ENCODE measurements around the gene SIGLEC1. TPM values are rescaled to one million over a fixed set of nuclear protein-coding genes. Genes with fewer than 3 reads are reported as not detected.

SIGLEC1 gene
- total and polyA plus RNA-seq, 2 donors (not counting 3 experiments of a cell fraction or from before 2014, with no cell fraction given) = not detected

GRCh38 chr20:3670945-3671344 is 41.5 kb downstream of the SIGLEC1 start:
- ChIA-PET CTCF (interaction anchor here (1.2 to 2.4 kb wide), 3 partner anchors 26 to 107 kb away, joined by 3 to 13 read pairs (median 5); no protein-coding TSS in a partner anchor), POLR2A (no interaction called here)
- no peak overlapping the region for H3K9ac ChIP-seq (replicated peaks; ENCODE audit: extremely low read depth, insufficient read depth, low read length)
- H3K9me1 ChIP-seq (replicated peaks; ENCODE audit: control insufficient read depth, extremely low read depth, insufficient read depth, low read length) = no peaks in the 10 kb centered on the region
- dilution Hi-C loops (cut with MboI; ENCODE audit: extremely low pct_ligation_motif_present, low sequenced_read_pairs) (no loop called here), intact Hi-C loops (cut with micrococcal nuclease) (no loop called here)
- no peak for DNase-seq (ENCODE audit: low read depth, low spot score)
- no TSS peak for BruUV-seq (replicated peaks)
- peaks cover 29 to 36% of the 10 kb centered on the region in 2 experiments for H3K27me3 ChIP-seq (ENCODE audit: control insufficient read depth in 2 of 2, insufficient read depth in 2 of 2, low read length in 2 of 2)
- H3K4me3 ChIP-seq (replicated peaks in 1 of 3; ENCODE audit: insufficient read depth in 1 of 3, low read depth in 1 of 3, low read length in 3 of 3) = no peak overlapping the region
- H3K79me2 ChIP-seq (ENCODE audit: control insufficient read depth, insufficient read depth, low read length) = no peaks in the 10 kb centered on the region
- H3K4me1 ChIP-seq (ENCODE audit: control insufficient read depth, extremely low read depth, insufficient read depth, low read length) = no peaks in the 10 kb centered on the region
- H2AFZ ChIP-seq (ENCODE audit: low read depth, low read length) = no peak overlapping the region
- no peaks in the 10 kb centered on the region for H4K20me1 ChIP-seq (replicated peaks; ENCODE audit: control insufficient read depth, extremely low read depth, insufficient read depth, low read length)
- H3K4me2 ChIP-seq (ENCODE audit: insufficient read depth, low read length) = no peak overlapping the region
- no peak for TF ChIP-seq POLR2A (IDR thresholded peaks at IDR 0.05; ENCODE audit: low read depth, low read length)
- TF ChIP-seq POLR2AphosphoS5 (IDR thresholded peaks at IDR 0.05; ENCODE audit: insufficient read depth, low read depth, low read length) = no peak
- TF ChIP-seq GATA2 (IDR thresholded peaks at IDR 0.05; ENCODE audit: insufficient read depth, insufficient read length, low read depth, low read length) = no peak
- TF ChIP-seq, protein P1, sequence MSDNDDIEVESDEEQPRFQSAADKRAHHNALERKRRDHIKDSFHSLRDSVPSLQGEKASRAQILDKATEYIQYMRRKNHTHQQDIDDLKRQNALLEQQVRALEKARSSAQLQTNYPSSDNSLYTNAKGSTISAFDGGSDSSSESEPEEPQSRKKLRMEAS (IDR thresholded peaks at IDR 0.05; ENCODE audit: insufficient read depth, insufficient read length) = no peak
- no peak for TF ChIP-seq MYC (IDR thresholded peaks at IDR 0.05; ENCODE audit: low read depth, low read length)
- TF ChIP-seq EZH2 (IDR thresholded peaks at IDR 0.05; ENCODE audit: borderline replicate concordance, low read depth, low read length, severe bottlenecking) = no peak
- no peak for TF ChIP-seq JUN (IDR thresholded peaks at IDR 0.05; ENCODE audit: borderline replicate concordance, insufficient read depth, insufficient read length, low read depth)
- TF ChIP-seq, protein P2, sequence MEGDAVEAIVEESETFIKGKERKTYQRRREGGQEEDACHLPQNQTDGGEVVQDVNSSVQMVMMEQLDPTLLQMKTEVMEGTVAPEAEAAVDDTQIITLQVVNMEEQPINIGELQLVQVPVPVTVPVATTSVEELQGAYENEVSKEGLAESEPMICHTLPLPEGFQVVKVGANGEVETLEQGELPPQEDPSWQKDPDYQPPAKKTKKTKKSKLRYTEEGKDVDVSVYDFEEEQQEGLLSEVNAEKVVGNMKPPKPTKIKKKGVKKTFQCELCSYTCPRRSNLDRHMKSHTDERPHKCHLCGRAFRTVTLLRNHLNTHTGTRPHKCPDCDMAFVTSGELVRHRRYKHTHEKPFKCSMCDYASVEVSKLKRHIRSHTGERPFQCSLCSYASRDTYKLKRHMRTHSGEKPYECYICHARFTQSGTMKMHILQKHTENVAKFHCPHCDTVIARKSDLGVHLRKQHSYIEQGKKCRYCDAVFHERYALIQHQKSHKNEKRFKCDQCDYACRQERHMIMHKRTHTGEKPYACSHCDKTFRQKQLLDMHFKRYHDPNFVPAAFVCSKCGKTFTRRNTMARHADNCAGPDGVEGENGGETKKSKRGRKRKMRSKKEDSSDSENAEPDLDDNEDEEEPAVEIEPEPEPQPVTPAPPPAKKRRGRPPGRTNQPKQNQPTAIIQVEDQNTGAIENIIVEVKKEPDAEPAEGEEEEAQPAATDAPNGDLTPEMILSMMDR (IDR thresholded peaks at IDR 0.05; ENCODE audit: extremely low read depth in 1 of 2, insufficient read depth in 1 of 2, low read depth in 1 of 2, low read length in 2 of 2) = no peak
- no peaks in the 10 kb centered on the region for H3K9me3 ChIP-seq (replicated peaks; ENCODE audit: control insufficient read depth, insufficient read depth, low read length)
- H3K27ac ChIP-seq (ENCODE audit: insufficient read depth, low read depth, low read length) = no peak overlapping the region
- FAIRE-seq = no peak
- no peaks in the 10 kb centered on the region for H3K36me3 ChIP-seq (ENCODE audit: control insufficient read depth in 2 of 2, extremely low read depth in 1 of 2, insufficient read depth in 2 of 2, low read length in 2 of 2)
